Brain microvascular endothelial cell (primary cell): ENCODE results near the gene GRB7.

Source experiments
- DNase-seq: peaks from one replicate; pipeline ENCODE4 v3.0.0-alpha.2; 2020
- H3K27ac ChIP-seq: fragments of 250-450 bp; sonication (Bioruptor Pico); 2 replicates; pipeline ENCODE4 v1.5.1; 2020; ENCODE audit warnings: mild to moderate bottlenecking, moderate library complexity
- H3K27me3 ChIP-seq: fragments of 250-450 bp; sonication (Bioruptor Pico); replicated peaks from 2 replicates; pipeline ENCODE4 v1.5.1; 2020; ENCODE audit warnings: mild to moderate bottlenecking
- H3K36me3 ChIP-seq: fragments of 250-450 bp; sonication (Bioruptor Pico); replicated peaks from 2 replicates; pipeline ENCODE4 v1.5.1; 2020; ENCODE audit warnings: mild to moderate bottlenecking
- H3K4me3 ChIP-seq: 2 replicates; pipeline ENCODE4 v1.5.1; 2011; ENCODE audit warnings: low read depth, mild to moderate bottlenecking, control low read depth, low read length, moderate library complexity
- in situ Hi-C: cut with HindIII; loops from 2 replicates; pipeline ENCODE4 v1.10.0; 2017; ENCODE audit warnings: low sequenced_read_pairs, low pct_ligation_motif_present
- TF ChIP-seq, protein P1 (sequence below): IDR thresholded peaks from 2 replicates; pipeline ENCODE4 v1.5.1; 2011; ENCODE audit warnings: low read depth, mild to moderate bottlenecking, moderate library complexity, low read length, control low read depth, inconsistent platforms; ENCODE audit errors: missing control alignments

The GRB7 gene

DNA sequence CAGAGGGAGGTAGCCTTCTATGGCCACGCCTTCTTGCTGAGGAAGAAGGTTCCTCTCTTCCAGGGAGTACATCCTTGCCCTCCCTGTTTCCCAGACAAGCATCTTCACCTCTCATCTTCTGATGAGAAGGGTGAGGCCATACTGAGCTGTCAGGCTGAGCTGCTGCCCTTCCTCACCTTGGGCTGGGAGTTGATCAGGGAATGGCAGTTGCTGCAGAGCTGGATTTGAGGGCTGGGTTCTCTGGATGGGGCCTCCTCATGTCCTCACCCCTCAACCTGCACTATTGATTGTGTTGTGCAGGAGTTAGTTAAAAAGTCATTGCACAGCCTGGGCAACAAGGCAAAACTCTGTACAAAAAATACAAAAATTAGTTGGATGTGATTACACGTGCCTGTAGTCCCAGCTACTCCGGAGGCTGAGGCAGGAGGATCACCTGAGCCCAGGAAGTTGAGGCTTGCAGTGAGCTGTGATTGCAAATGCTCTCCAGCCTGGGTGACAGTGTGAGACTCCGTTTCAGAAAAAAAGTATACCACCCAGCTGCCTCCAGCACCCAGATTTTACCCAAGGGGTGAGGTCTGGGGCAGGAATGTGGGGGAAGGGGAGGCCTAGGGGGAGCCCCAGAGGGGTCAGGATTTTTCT is 35.8 kb upstream of the GRB7 start:
- no peak for DNase-seq
- in situ Hi-C loops: no loop called here
- TF ChIP-seq, protein P1, sequence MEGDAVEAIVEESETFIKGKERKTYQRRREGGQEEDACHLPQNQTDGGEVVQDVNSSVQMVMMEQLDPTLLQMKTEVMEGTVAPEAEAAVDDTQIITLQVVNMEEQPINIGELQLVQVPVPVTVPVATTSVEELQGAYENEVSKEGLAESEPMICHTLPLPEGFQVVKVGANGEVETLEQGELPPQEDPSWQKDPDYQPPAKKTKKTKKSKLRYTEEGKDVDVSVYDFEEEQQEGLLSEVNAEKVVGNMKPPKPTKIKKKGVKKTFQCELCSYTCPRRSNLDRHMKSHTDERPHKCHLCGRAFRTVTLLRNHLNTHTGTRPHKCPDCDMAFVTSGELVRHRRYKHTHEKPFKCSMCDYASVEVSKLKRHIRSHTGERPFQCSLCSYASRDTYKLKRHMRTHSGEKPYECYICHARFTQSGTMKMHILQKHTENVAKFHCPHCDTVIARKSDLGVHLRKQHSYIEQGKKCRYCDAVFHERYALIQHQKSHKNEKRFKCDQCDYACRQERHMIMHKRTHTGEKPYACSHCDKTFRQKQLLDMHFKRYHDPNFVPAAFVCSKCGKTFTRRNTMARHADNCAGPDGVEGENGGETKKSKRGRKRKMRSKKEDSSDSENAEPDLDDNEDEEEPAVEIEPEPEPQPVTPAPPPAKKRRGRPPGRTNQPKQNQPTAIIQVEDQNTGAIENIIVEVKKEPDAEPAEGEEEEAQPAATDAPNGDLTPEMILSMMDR: no peak
- Histone ChIP-seq H3K27ac (no peak overlapping the region), H3K36me3 (peaks cover 1% of the 10 kb centered on the region), H3K4me3 (no peak overlapping the region), H3K27me3 (no peaks in the 10 kb centered on the region)

DNA sequence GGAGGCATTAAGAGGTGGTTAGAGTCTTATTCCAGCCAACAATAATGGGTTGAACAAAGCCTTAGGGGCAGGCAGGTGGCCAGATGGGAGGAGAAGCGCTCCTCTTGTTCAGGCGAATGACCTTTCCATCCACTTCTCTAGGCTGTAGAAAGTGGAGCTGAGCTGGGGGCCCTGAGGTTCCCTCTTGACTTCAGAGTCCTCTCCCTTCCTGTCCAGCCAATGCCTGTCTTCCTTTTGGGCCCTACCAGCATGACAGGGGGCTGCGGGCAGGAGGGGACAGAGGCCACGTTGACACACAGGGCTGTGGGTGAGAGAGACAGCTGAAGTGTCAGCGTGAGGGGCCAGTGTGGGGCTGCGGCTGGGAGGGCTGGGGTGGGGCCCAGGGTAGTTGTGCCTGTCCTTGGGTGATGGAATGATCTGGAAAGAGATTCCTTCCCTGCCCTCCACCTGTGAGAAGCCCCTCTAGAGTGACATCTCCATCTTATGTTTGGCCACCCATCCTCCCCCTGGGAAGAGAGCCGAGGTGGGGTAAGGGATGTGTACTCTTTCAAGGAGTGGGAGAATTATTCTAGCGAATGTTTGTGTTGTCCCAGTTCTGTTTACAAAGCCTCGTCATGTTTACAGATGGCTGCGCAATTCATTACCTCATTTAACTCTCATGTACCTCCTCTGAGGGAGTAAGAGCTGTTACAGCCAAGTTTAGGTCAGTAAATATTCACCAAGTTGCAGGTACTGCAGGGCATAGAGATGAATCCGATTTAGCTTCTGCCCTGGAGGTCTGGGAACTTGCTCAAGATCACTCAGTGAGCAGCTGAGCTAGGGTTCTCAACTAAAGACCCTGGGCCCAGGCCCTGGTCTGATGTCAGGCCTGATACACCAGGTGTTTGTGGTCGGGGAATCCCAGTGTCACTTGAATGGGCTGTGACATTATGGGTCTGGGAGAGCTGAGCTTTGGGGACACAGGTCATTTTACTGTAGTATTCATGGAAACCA is 34.5 kb upstream of the GRB7 start:
- TF ChIP-seq, protein P1: no peak
- Histone ChIP-seq H3K27me3 (no peaks in the 10 kb centered on the region), H3K4me3 (no peak overlapping the region), H3K27ac (no peak overlapping the region), H3K36me3 (peaks cover 10% of the 10 kb centered on the region)
- DNase-seq: no peak
- in situ Hi-C loops: no loop called here

DNA sequence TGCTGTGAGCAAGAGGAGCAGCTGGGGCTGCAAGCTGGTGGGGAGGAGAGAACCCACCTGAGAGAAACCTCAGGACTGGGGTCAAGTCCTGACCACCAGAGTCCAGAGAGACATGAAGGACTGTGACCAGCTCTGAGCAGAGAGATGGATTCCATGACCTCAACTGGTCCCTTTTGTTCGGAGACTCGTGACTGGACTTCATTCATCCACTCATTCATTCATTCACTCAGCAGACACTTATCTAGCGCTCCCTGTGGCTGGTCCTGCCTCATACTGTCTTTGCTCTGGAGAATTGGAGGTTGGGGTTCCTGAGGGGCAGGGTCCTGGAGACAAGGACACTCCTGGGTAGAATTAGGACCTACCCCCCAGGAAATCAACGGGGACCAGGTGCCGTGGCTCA is 33.8 kb upstream of the GRB7 start:
- no peaks in the 10 kb centered on the region for H3K27me3 ChIP-seq
- H3K4me3 ChIP-seq: no peak overlapping the region
- TF ChIP-seq, protein P1: no peak
- peaks cover 14% of the 10 kb centered on the region for H3K36me3 ChIP-seq
- in situ Hi-C loops: no loop called here
- DNase-seq: no peak
- H3K27ac ChIP-seq: no peak overlapping the region

DNA sequence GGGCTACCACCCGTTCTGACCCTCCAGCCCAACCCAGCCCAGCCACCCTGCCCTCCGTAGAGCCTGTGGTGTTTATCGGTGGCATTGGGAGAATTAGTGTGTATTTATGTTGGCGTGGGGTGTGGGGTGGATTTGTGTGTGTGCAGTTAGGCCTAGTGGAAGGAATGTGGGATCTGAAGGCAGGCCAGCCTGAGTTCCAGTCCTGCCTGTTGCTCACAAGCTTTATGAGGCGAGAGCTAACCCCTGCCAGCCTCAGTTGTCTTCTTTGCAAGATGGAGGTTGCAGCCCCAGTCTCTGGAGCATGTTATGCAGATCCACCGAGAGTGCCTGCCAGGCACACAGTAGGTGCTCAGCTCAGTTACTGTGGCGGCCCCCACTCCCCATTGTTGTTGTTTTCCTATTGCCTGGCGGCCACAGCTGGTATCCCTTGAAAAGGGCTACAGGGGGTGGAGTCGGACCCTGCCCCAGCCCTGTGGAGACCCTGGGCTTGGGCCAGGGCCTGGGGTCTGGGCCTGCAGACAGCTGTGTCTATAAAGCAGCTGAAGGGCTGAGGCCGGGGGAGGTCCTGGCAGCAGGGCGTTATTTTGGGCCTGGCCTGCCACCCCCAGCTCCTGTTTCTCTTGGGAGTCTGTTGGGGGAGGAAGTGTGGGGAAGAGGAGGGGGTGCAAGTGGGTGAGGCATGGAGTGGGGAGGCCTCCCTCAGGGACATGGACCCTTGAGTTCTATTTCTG is 32.8 kb upstream of the GRB7 start:
- Histone ChIP-seq H3K27me3 (no peaks in the 10 kb centered on the region), H3K4me3 (no peak overlapping the region), H3K36me3 (peaks cover 21% of the 10 kb centered on the region), H3K27ac (no peak overlapping the region)
- peak; percentile 27 for DNase-seq
- TF ChIP-seq, protein P1: peak; percentile 42
- in situ Hi-C loops: no loop called here

DNA sequence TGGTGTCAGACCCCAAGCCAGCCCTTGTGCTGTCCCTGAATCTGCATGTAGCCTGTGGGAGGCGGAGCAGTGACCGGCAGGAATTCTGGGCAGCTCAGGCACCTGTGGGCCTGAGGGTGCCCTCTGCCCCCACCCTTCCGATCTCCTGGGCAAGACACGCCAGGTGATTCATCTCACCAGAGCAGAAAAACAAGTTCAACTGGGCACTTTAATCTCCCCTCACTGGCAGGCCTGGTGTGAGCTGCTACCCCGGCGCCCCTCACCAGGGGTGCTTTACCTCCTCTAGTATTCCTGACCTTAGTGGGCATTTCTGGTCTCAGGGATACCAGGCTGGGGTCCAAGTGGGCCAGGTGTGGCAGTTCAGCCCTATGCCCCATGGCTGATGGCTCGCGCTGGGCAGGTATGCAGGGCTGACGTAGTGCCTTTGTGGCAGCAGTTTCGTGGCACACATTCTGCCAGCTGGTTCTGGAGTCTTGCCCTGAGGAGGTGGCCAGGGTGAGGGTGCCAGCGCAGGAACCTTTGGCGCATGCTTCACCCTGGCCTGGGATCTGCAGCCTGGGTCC is 31.9 kb upstream of the GRB7 start:
- no peak for DNase-seq
- no peak overlapping the region for H3K4me3 ChIP-seq
- TF ChIP-seq, protein P1: no peak
- no peaks in the 10 kb centered on the region for H3K27me3 ChIP-seq
- H3K27ac ChIP-seq: no peak overlapping the region
- in situ Hi-C loops: no loop called here
- peaks cover 22% of the 10 kb centered on the region for H3K36me3 ChIP-seq
